ENCODE results near the gene FPR2. TPM values are rescaled to one million over a fixed set of nuclear protein-coding genes. Genes with fewer than 3 reads are reported as not detected.
"Not testable (repeated sequence)": the region's sequence is repeated elsewhere in the genome, so short reads cannot be mapped to it uniquely, and the experiment has no call there.

The FPR2 gene
- total and polyA plus RNA-seq, 5 donors from 2014 or later = not detected

GRCh38 chr19:51755571-51755970 lies 5.4 kb upstream of the FPR2 start:
- H3K4me3 ChIP-seq (ENCODE audit: low read depth, low read length) = no peak overlapping the region
- Mint-ChIP-seq H3K4me1 (no peaks in the 10 kb centered on the region), H3K27me3 (no peaks in the 10 kb centered on the region), H3K36me3 (no peaks in the 10 kb centered on the region), H3K4me3 (no peak overlapping the region), H3K9me3 (peaks cover 2 to 13% (median 7%) of the 10 kb centered on the region in 7 donors), H3K27ac (no peak overlapping the region)
- H3K36me3 ChIP-seq (ENCODE audit: control insufficient read depth, insufficient read depth, low read length) = no peaks in the 10 kb centered on the region
- peaks cover 1 to 4% of the 10 kb centered on the region in 2 experiments for H3K9me3 ChIP-seq (ENCODE audit: control insufficient read depth in 2 of 2, low read length in 2 of 2)
- no peak for DNase-seq
- no peaks in the 10 kb centered on the region for H3K27me3 ChIP-seq (ENCODE audit: control insufficient read depth, insufficient read depth, low read length)
- ATAC-seq (ENCODE audit: low read depth in 2 of 2) = no peak
- no peak overlapping the region for H3K27ac ChIP-seq (ENCODE audit: insufficient read depth, low read length, poor library complexity, severe bottlenecking)
- H3K4me1 ChIP-seq (ENCODE audit: control insufficient read depth, insufficient read depth, low read length, poor library complexity, severe bottlenecking) = no peaks in the 10 kb centered on the region

GRCh38 chr19:51761696-51762095 lies 716 bp downstream of the FPR2 start:
- no peak for ATAC-seq (ENCODE audit: low read depth in 2 of 2)
- Histone ChIP-seq H3K27me3 (ENCODE audit: control insufficient read depth, insufficient read depth, low read length) (no peaks in the 10 kb centered on the region), H3K9me3 (ENCODE audit: control insufficient read depth in 2 of 2, low read length in 2 of 2) (peaks cover 3 to 6% of the 10 kb centered on the region in 2 experiments), H3K4me1 (ENCODE audit: control insufficient read depth, insufficient read depth, low read length, poor library complexity, severe bottlenecking) (no peaks in the 10 kb centered on the region), H3K4me3 (ENCODE audit: low read depth, low read length) (no peak overlapping the region), H3K27ac (ENCODE audit: insufficient read depth, low read length, poor library complexity, severe bottlenecking) (no peak overlapping the region), H3K36me3 (ENCODE audit: control insufficient read depth, insufficient read depth, low read length) (no peaks in the 10 kb centered on the region)
- Mint-ChIP-seq H3K27me3 (no peaks in the 10 kb centered on the region), H3K4me1 (peaks cover 0 to 6% (median 2%) of the 10 kb centered on the region in 4 donors), H3K36me3 (no peaks in the 10 kb centered on the region), H3K9me3 (peaks cover 3 to 15% (median 8%) of the 10 kb centered on the region in 7 donors), H3K27ac (no peak overlapping the region), H3K4me3 (no peak overlapping the region)
- no peak for DNase-seq

- Mint-ChIP-seq H3K4me3 (no peak overlapping the region), H3K9me3 (peaks cover 0 to 11% (median 8%) of the 10 kb centered on the region in 7 donors), H3K27ac (no peak overlapping the region), H3K36me3 (no peaks in the 10 kb centered on the region), H3K27me3 (no peaks in the 10 kb centered on the region), H3K4me1 (peaks cover 0 to 6% (median 2%) of the 10 kb centered on the region in 4 donors)
- Histone ChIP-seq H3K9me3 (ENCODE audit: control insufficient read depth in 2 of 2, low read length in 2 of 2) (peaks cover 2 to 6% of the 10 kb centered on the region in 2 experiments), H3K4me3 (ENCODE audit: low read depth, low read length) (no peak overlapping the region), H3K27me3 (ENCODE audit: control insufficient read depth, insufficient read depth, low read length) (no peaks in the 10 kb centered on the region), H3K4me1 (ENCODE audit: control insufficient read depth, insufficient read depth, low read length, poor library complexity, severe bottlenecking) (no peaks in the 10 kb centered on the region), H3K36me3 (ENCODE audit: control insufficient read depth, insufficient read depth, low read length) (no peaks in the 10 kb centered on the region), H3K27ac (ENCODE audit: insufficient read depth, low read length, poor library complexity, severe bottlenecking) (no peak overlapping the region)
- DNase-seq (no peak), ATAC-seq (ENCODE audit: low read depth in 2 of 2) (no peak)
Observed at GRCh38 chr19:51765086-51765485, 4.1 kb downstream of the FPR2 start.

GRCh38 chr19:51766461-51766860 lies 5.5 kb downstream of the FPR2 start:
- Histone ChIP-seq H3K4me1 (ENCODE audit: control insufficient read depth, insufficient read depth, low read length, poor library complexity, severe bottlenecking) (no peaks in the 10 kb centered on the region), H3K4me3 (ENCODE audit: low read depth, low read length) (no peak overlapping the region), H3K9me3 (ENCODE audit: control insufficient read depth in 2 of 2, low read length in 2 of 2) (peaks cover 0 to 3% of the 10 kb centered on the region in 2 experiments), H3K36me3 (ENCODE audit: control insufficient read depth, insufficient read depth, low read length) (no peaks in the 10 kb centered on the region), H3K27ac (ENCODE audit: insufficient read depth, low read length, poor library complexity, severe bottlenecking) (no peak overlapping the region), H3K27me3 (ENCODE audit: control insufficient read depth, insufficient read depth, low read length) (no peaks in the 10 kb centered on the region)
- Mint-ChIP-seq H3K4me3 (no peak overlapping the region), H3K9me3 (peaks cover under 1 to 11% (median 8%) of the 10 kb centered on the region in 7 donors), H3K4me1 (peaks cover 0 to 6% (median 2%) of the 10 kb centered on the region in 4 donors), H3K27ac (no peak overlapping the region), H3K36me3 (no peaks in the 10 kb centered on the region), H3K27me3 (no peaks in the 10 kb centered on the region)
- ATAC-seq (ENCODE audit: low read depth in 2 of 2) (no peak), DNase-seq (no peak)

GRCh38 chr19:51771376-51772130 lies 10.6 kb downstream of the FPR2 start:
- H3K27ac ChIP-seq (ENCODE audit: insufficient read depth, low read length, poor library complexity, severe bottlenecking) = no peak overlapping the region
- H3K9me3 ChIP-seq (ENCODE audit: control insufficient read depth in 2 of 2, low read length in 2 of 2) = peaks cover 0 to 4% of the 10 kb centered on the region in 2 experiments
- H3K27ac Mint-ChIP-seq = no peak overlapping the region
- no peaks in the 10 kb centered on the region for H3K4me1 ChIP-seq (ENCODE audit: control insufficient read depth, insufficient read depth, low read length, poor library complexity, severe bottlenecking)
- H3K4me1 Mint-ChIP-seq = no peaks in the 10 kb centered on the region
- H3K36me3 Mint-ChIP-seq = no peaks in the 10 kb centered on the region
- DNase-seq = no peak
- H3K27me3 Mint-ChIP-seq = peaks cover 5% of the 10 kb centered on the region
- ATAC-seq (ENCODE audit: low read depth in 2 of 2) = no peak
- H3K4me3 ChIP-seq (ENCODE audit: low read depth, low read length) = no peak overlapping the region
- no peak overlapping the region for H3K4me3 Mint-ChIP-seq
- H3K9me3 Mint-ChIP-seq = peaks cover 0 to 8% (median 3%) of the 10 kb centered on the region in 7 donors
- no peaks in the 10 kb centered on the region for H3K36me3 ChIP-seq (ENCODE audit: control insufficient read depth, insufficient read depth, low read length)
- H3K27me3 ChIP-seq (ENCODE audit: control insufficient read depth, insufficient read depth, low read length) = peaks cover 2% of the 10 kb centered on the region

- Histone ChIP-seq H3K4me3 (ENCODE audit: low read depth, low read length) (no peak overlapping the region), H3K9me3 (ENCODE audit: control insufficient read depth in 2 of 2, low read length in 2 of 2) (peaks cover 0 to 4% of the 10 kb centered on the region in 2 experiments), H3K4me1 (ENCODE audit: control insufficient read depth, insufficient read depth, low read length, poor library complexity, severe bottlenecking) (peaks cover 3% of the 10 kb centered on the region), H3K27ac (ENCODE audit: insufficient read depth, low read length, poor library complexity, severe bottlenecking) (no peak overlapping the region), H3K36me3 (ENCODE audit: control insufficient read depth, insufficient read depth, low read length) (no peaks in the 10 kb centered on the region), H3K27me3 (ENCODE audit: control insufficient read depth, insufficient read depth, low read length) (peaks cover 2% of the 10 kb centered on the region)
- Mint-ChIP-seq H3K36me3 (no peaks in the 10 kb centered on the region), H3K4me1 (peaks cover 0 to 4% (median 0%) of the 10 kb centered on the region in 4 donors), H3K4me3 (no peak overlapping the region), H3K27ac (no peak overlapping the region), H3K27me3 (peaks cover 10% of the 10 kb centered on the region), H3K9me3 (peaks cover 0 to 7% (median 5%) of the 10 kb centered on the region in 7 donors)
- no peak for DNase-seq
- ATAC-seq (ENCODE audit: low read depth in 2 of 2) = no peak
Observed at GRCh38 chr19:51772977-51773376, 12.0 kb downstream of the FPR2 start.

- H3K4me3 ChIP-seq (ENCODE audit: low read depth, low read length); H3K27ac ChIP-seq (ENCODE audit: insufficient read depth, low read length, poor library complexity, severe bottlenecking); H3K36me3 ChIP-seq (ENCODE audit: control insufficient read depth, insufficient read depth, low read length); DNase-seq; H3K4me3 Mint-ChIP-seq; H3K4me1 ChIP-seq (ENCODE audit: control insufficient read depth, insufficient read depth, low read length, poor library complexity, severe bottlenecking); H3K36me3 Mint-ChIP-seq; H3K27me3 ChIP-seq (ENCODE audit: control insufficient read depth, insufficient read depth, low read length); H3K9me3 Mint-ChIP-seq; H3K27ac Mint-ChIP-seq; H3K4me1 Mint-ChIP-seq; H3K9me3 ChIP-seq (ENCODE audit: control insufficient read depth in 2 of 2, low read length in 2 of 2); ATAC-seq (ENCODE audit: low read depth in 2 of 2): not testable (repeated sequence)
- peaks cover 10% of the 10 kb centered on the region for H3K27me3 Mint-ChIP-seq
Observed at GRCh38 chr19:51776561-51776960, 15.6 kb downstream of the FPR2 start.

All from CD4-positive, CD25-positive, alpha-beta regulatory T cell (primary cell).